WI38 (cell line): ENCODE measurements around the gene SLC44A3.

Experiments
- H3K4me3 ChIP-seq: 2 replicates; pipeline ENCODE4 v1.5.1; 2011; ENCODE audit warnings: low read depth, mild to moderate bottlenecking, control low read depth, low read length
- CTCF ChIP-seq: IDR thresholded peaks from 2 replicates; pipeline ENCODE4 v1.5.1; 2012; ENCODE audit warnings: low read depth, mild to moderate bottlenecking, control low read depth, low read length

Gene SLC44A3

GRCh38 chr1:94799206-94799605 is 21.0 kb upstream of the SLC44A3 start:
- no peak overlapping the region for H3K4me3 ChIP-seq
- TF ChIP-seq CTCF: no peak

GRCh38 chr1:94801919-94802546 is 18.1 kb upstream of the SLC44A3 start:
- no peak; the same call in 1 of the 2 replicates for TF ChIP-seq CTCF
- H3K4me3 ChIP-seq: peak overlapping the region; percentile 29

GRCh38 chr1:94803106-94803505 is 17.1 kb upstream of the SLC44A3 start:
- no peak overlapping the region for H3K4me3 ChIP-seq
- no peak for TF ChIP-seq CTCF

- no peak for TF ChIP-seq CTCF
- no peak overlapping the region for H3K4me3 ChIP-seq
Measured at GRCh38 chr1:94803517-94804441, 16.4 kb upstream of the SLC44A3 start.

- no peak for TF ChIP-seq CTCF
- H3K4me3 ChIP-seq: no peak overlapping the region
Measured at GRCh38 chr1:94804442-94804837, 15.7 kb upstream of the SLC44A3 start.

- H3K4me3 ChIP-seq: peak overlapping the region; percentile 35; the same call in 1 of the 2 replicates
- TF ChIP-seq CTCF: peak; percentile 97
Measured at GRCh38 chr1:94805912-94806311, 14.2 kb upstream of the SLC44A3 start.

GRCh38 chr1:94806441-94806871 is 13.7 kb upstream of the SLC44A3 start:
- peak overlapping the region; percentile 35; the same call in 1 of the 2 replicates for H3K4me3 ChIP-seq

More at GRCh38 chr1:94806441-94806871, 13.7 kb upstream of the SLC44A3 start:
- TF ChIP-seq CTCF: no peak
